ENCODE data around the gene MAML2. TPM values are rescaled to one million over a fixed set of nuclear protein-coding genes. Genes with fewer than 3 reads are reported as not detected.
A peak's percentile ranks its signal among the peaks of the same experiment; 100 is the strongest.

Gene MAML2
- total RNA-seq, 5 donors from 2014 or later (not counting 1 experiment from before 2014, with no cell fraction given), result 30.4 to 66.7 (median 35.1) TPM

DNA sequence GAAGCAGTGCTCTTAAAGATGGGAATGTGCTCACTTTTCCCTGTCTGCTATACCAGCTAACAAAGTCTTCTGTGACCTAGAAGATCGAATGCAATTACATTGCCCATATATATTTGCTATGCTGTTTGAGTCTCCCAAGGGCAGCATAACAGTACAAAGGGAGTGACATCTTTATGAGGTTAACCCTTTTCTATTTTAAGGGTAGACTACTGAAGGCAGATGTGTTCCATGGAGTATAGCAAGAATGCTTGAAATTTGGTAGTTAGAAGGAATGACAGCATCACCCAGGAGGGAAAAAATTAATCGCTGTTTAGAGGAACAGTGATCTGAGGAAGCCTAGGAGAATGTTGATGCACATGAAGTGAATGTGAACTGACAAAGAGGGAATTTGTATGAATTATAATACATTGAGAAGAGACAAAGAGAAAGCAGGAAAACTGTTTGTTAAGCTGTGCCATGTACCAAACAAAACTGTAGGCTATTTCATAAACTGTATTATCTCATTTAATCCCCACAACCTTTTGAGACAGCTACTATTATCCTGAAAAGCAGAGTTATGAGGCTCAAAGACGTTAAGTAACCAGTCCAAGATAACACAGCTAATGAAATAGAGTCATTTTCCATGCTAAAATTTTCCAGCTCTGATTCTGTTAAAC is 13.0 kb downstream of the MAML2 start:
- Histone ChIP-seq H3K36me3 (ENCODE audit: control insufficient read depth in 2 of 2, extremely low read depth in 1 of 2, insufficient read depth in 1 of 2, low read length in 1 of 2) (peaks cover 0 to 5% of the 10 kb centered on the region in 2 donors), H3K4me1 (ENCODE audit: control insufficient read depth in 1 of 2, extremely low read depth in 1 of 2, insufficient read depth in 2 of 2, low read length in 2 of 2) (peaks cover 17 to 34% of the 10 kb centered on the region in 2 experiments), H3K27me3 (replicated peaks in 1 of 2; ENCODE audit: control insufficient read depth in 2 of 2, extremely low read depth in 1 of 2, insufficient read depth in 2 of 2, low read length in 1 of 2) (no peaks in the 10 kb centered on the region), H3K27ac (ENCODE audit: low read length) (no peak overlapping the region), H3K9me3 (no peaks in the 10 kb centered on the region), H3K4me3 (ENCODE audit: control insufficient read depth in 1 of 2, extremely low read depth in 1 of 2, low read length in 1 of 2) (no peak overlapping the region)
- POLR2A ChIA-PET, result interaction anchor here in 1 of 2 donors (0.6 to 0.7 kb wide), 2 partner anchors 8 to 409 kb away, joined by 3 read pairs; no protein-coding TSS in a partner anchor
- CTCF ChIA-PET, result interaction anchor here (0.5 to 4.8 kb wide), 3 partner anchors 12 to 13 kb away, joined by 4 to 22 read pairs (median 5); partner anchors contain the start of gene MAML2 (in 2 of the 2)
- H3K4me1 Mint-ChIP-seq, result peaks cover 82 to 94% (median 83%) of the 10 kb centered on the region in 3 donors
- ATAC-seq (replicated peaks in 1 of 4) (no peak), DNase-seq (no peak)
- H3K27ac Mint-ChIP-seq, result peak overlapping the region in 1 of 2 donors; percentile 24
- WGBS (ENCODE audit: insufficient coverage), result 95% methylated on average over 2 of the region's 3 CpGs
- H3K4me3 Mint-ChIP-seq, result peak overlapping the region in 1 of 3 donors; percentile 47
- peaks cover 45% of the 10 kb centered on the region for H3K36me3 Mint-ChIP-seq
- no peaks in the 10 kb centered on the region for H3K9me3 Mint-ChIP-seq
- H3K27me3 Mint-ChIP-seq, result no peaks in the 10 kb centered on the region

GRCh38 chr11:96329419-96329818 is 13.6 kb downstream of the MAML2 start:
- H3K27me3 Mint-ChIP-seq, result no peaks in the 10 kb centered on the region
- no peak overlapping the region for H3K27ac ChIP-seq (ENCODE audit: low read length)
- no peak overlapping the region for H3K4me3 ChIP-seq (ENCODE audit: control insufficient read depth in 1 of 2, extremely low read depth in 1 of 2, low read length in 1 of 2)
- peaks cover 18 to 29% of the 10 kb centered on the region in 2 experiments for H3K4me1 ChIP-seq (ENCODE audit: control insufficient read depth in 1 of 2, extremely low read depth in 1 of 2, insufficient read depth in 2 of 2, low read length in 2 of 2)
- DNase-seq (no peak), ATAC-seq (replicated peaks in 1 of 4) (no peak)
- no peaks in the 10 kb centered on the region for H3K27me3 ChIP-seq (replicated peaks in 1 of 2; ENCODE audit: control insufficient read depth in 2 of 2, extremely low read depth in 1 of 2, insufficient read depth in 2 of 2, low read length in 1 of 2)
- peaks cover 0 to 5% of the 10 kb centered on the region in 2 donors for H3K36me3 ChIP-seq (ENCODE audit: control insufficient read depth in 2 of 2, extremely low read depth in 1 of 2, insufficient read depth in 1 of 2, low read length in 1 of 2)
- H3K4me3 Mint-ChIP-seq, result peak overlapping the region in 1 of 3 donors; percentile 47
- CTCF ChIA-PET, result interaction anchor here in 1 of 2 donors (4.8 kb wide), 1 partner anchor 14 kb away, joined by 22 read pairs; the partner anchor contains the start of gene MAML2
- POLR2A ChIA-PET, result no interaction called here
- WGBS (ENCODE audit: insufficient coverage), result no CpG with 5 or more reads among the region's 1 CpG
- H3K36me3 Mint-ChIP-seq, result peaks cover 43% of the 10 kb centered on the region
- H3K9me3 Mint-ChIP-seq, result no peaks in the 10 kb centered on the region
- H3K27ac Mint-ChIP-seq, result peak overlapping the region; percentile 26 to 50
- H3K9me3 ChIP-seq, result no peaks in the 10 kb centered on the region
- H3K4me1 Mint-ChIP-seq, result peaks cover 82 to 94% (median 83%) of the 10 kb centered on the region in 3 donors

DNA sequence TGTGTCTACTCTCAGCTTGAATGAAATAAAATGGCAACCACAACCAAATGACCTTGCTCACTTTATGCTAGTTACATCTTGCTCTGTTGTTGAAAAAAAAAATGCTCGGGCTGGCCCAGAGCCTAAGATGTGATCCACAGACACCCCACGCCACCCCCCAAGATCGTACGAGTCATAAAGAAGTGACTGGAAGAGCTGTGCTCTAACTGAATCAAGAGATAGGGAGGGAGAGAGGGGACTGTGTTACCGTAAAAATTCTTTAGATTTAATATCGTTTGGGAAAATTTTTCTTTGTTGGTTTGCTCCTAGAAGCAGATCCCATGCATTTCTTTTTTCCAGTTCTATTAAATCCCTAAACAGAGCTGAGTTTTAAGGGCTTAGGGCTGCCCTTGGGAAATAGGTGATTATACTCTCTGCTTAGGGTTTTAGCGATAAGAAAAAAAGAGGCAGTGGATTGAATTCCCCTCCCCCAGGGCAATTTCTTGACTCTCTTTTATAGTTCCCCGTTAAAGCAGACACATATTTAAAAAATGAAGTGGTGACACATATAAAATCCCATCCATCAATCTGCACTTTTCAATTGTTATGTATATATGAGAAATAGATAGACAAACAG is 14.5 kb downstream of the MAML2 start:
- ATAC-seq (replicated peaks in 1 of 4), result no peak
- no peak overlapping the region for H3K27ac ChIP-seq (ENCODE audit: low read length)
- WGBS (ENCODE audit: insufficient coverage), result 100% methylated on average over 1 of the region's 8 CpGs

GRCh38 chr11:96326959-96327358 is 16.0 kb downstream of the MAML2 start:
- no peak overlapping the region for H3K4me3 ChIP-seq (ENCODE audit: control insufficient read depth in 1 of 2, extremely low read depth in 1 of 2, low read length in 1 of 2)
- POLR2A ChIA-PET, result interaction anchor here in 1 of 2 donors (1.1 kb wide), 1 partner anchor 10 kb away, joined by 3 read pairs; no protein-coding TSS in a partner anchor
- CTCF ChIA-PET, result interaction anchor here in 1 of 2 donors (0.5 kb wide), 1 partner anchor 1841 kb away, joined by 5 read pairs; no protein-coding TSS in a partner anchor
- H3K27ac ChIP-seq (ENCODE audit: low read length), result no peak overlapping the region
- ATAC-seq (replicated peaks in 1 of 4), result no peak
- no peak for DNase-seq
- Mint-ChIP-seq H3K4me1 (peaks cover 82 to 94% (median 83%) of the 10 kb centered on the region in 3 donors), H3K27ac (no peak overlapping the region), H3K4me3 (no peak overlapping the region), H3K36me3 (peaks cover 54% of the 10 kb centered on the region), H3K9me3 (no peaks in the 10 kb centered on the region), H3K27me3 (no peaks in the 10 kb centered on the region)
- no peaks in the 10 kb centered on the region for H3K27me3 ChIP-seq (replicated peaks in 1 of 2; ENCODE audit: control insufficient read depth in 2 of 2, extremely low read depth in 1 of 2, insufficient read depth in 2 of 2, low read length in 1 of 2)
- H3K4me1 ChIP-seq (ENCODE audit: control insufficient read depth in 1 of 2, extremely low read depth in 1 of 2, insufficient read depth in 2 of 2, low read length in 2 of 2), result peaks cover 10 to 12% of the 10 kb centered on the region in 2 experiments
- no peaks in the 10 kb centered on the region for H3K9me3 ChIP-seq
- peaks cover 0 to 5% of the 10 kb centered on the region in 2 donors for H3K36me3 ChIP-seq (ENCODE audit: control insufficient read depth in 2 of 2, extremely low read depth in 1 of 2, insufficient read depth in 1 of 2, low read length in 1 of 2)
- WGBS (ENCODE audit: insufficient coverage), result 90% methylated on average over 4 of the region's 7 CpGs

More for the DNA sequence above, 14.5 kb downstream of the MAML2 start:
- no peak overlapping the region for H3K4me3 Mint-ChIP-seq
- no peaks in the 10 kb centered on the region for H3K27me3 ChIP-seq (replicated peaks in 1 of 2; ENCODE audit: control insufficient read depth in 2 of 2, extremely low read depth in 1 of 2, insufficient read depth in 2 of 2, low read length in 1 of 2)
- no peaks in the 10 kb centered on the region for H3K9me3 ChIP-seq
- no peak overlapping the region for H3K4me3 ChIP-seq (ENCODE audit: control insufficient read depth in 1 of 2, extremely low read depth in 1 of 2, low read length in 1 of 2)
- peaks cover 0 to 5% of the 10 kb centered on the region in 2 donors for H3K36me3 ChIP-seq (ENCODE audit: control insufficient read depth in 2 of 2, extremely low read depth in 1 of 2, insufficient read depth in 1 of 2, low read length in 1 of 2)
- DNase-seq, result no peak
- no peaks in the 10 kb centered on the region for H3K27me3 Mint-ChIP-seq
- peaks cover 18 to 22% of the 10 kb centered on the region in 2 experiments for H3K4me1 ChIP-seq (ENCODE audit: control insufficient read depth in 1 of 2, extremely low read depth in 1 of 2, insufficient read depth in 2 of 2, low read length in 2 of 2)
- H3K9me3 Mint-ChIP-seq, result no peaks in the 10 kb centered on the region
- ChIA-PET CTCF (interaction anchor here in 1 of 2 donors (4.8 kb wide), 1 partner anchor 15 kb away, joined by 22 read pairs; the partner anchor contains the start of gene MAML2), POLR2A (interaction anchor here in 1 of 2 donors (0.6 to 0.7 kb wide), 2 partner anchors 627 to 825 kb away, joined by 3 to 5 read pairs; no protein-coding TSS in a partner anchor)
- peaks cover 84 to 94% (median 84%) of the 10 kb centered on the region in 3 donors for H3K4me1 Mint-ChIP-seq
- H3K27ac Mint-ChIP-seq, result no peak overlapping the region
- H3K36me3 Mint-ChIP-seq, result peaks cover 48% of the 10 kb centered on the region

DNA sequence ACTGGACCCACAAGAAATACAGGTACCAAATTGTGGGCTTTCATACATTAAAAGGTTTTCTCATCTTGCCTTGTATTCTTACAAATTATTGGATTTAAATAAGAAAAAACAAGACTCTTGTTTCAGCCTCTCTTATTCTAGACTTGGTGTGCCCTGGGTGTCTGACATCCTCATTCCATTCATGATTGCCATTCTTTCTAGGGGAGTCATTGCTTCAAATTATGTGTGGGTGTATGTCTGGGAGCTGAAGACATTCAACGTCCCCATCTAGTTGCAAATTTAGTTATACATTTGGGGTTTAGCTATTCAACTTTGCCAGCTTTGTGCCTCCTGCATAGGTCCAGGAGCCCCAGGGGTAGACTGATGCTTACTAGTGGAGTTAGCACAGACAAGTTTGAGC is 18.1 kb downstream of the MAML2 start:
- H3K4me3 Mint-ChIP-seq, result no peak overlapping the region
- peaks cover 62% of the 10 kb centered on the region for H3K36me3 Mint-ChIP-seq
- H3K4me1 ChIP-seq (ENCODE audit: control insufficient read depth in 1 of 2, extremely low read depth in 1 of 2, insufficient read depth in 2 of 2, low read length in 2 of 2), result peaks cover 4 to 7% of the 10 kb centered on the region in 2 experiments
- no peaks in the 10 kb centered on the region for H3K27me3 ChIP-seq (replicated peaks in 1 of 2; ENCODE audit: control insufficient read depth in 2 of 2, extremely low read depth in 1 of 2, insufficient read depth in 2 of 2, low read length in 1 of 2)
- no peak overlapping the region for H3K4me3 ChIP-seq (ENCODE audit: control insufficient read depth in 1 of 2, extremely low read depth in 1 of 2, low read length in 1 of 2)
- no peaks in the 10 kb centered on the region for H3K36me3 ChIP-seq (ENCODE audit: control insufficient read depth in 2 of 2, extremely low read depth in 1 of 2, insufficient read depth in 1 of 2, low read length in 1 of 2)
- peaks cover 86 to 96% (median 87%) of the 10 kb centered on the region in 3 donors for H3K4me1 Mint-ChIP-seq
- ATAC-seq (replicated peaks in 1 of 4) (no peak), DNase-seq (no peak)
- 40% methylated on average over 1 of the region's 1 CpG for WGBS (ENCODE audit: insufficient coverage)
- no peak overlapping the region for H3K27ac ChIP-seq (ENCODE audit: low read length)
- peak overlapping the region in 1 of 2 donors; percentile 52 for H3K27ac Mint-ChIP-seq
- no peaks in the 10 kb centered on the region for H3K9me3 ChIP-seq
- ChIA-PET CTCF (interaction anchor here in 1 of 2 donors (0.6 kb wide), 2 partner anchors 18 to 81 kb away, joined by 3 to 4 read pairs; partner anchors contain the start of gene MAML2), POLR2A (interaction anchor here in 1 of 2 donors (0.6 to 1.1 kb wide), 2 partner anchors 14 to 162 kb away, joined by 3 to 9 read pairs; no protein-coding TSS in a partner anchor)
- no peaks in the 10 kb centered on the region for H3K9me3 Mint-ChIP-seq
- no peaks in the 10 kb centered on the region for H3K27me3 Mint-ChIP-seq

DNA sequence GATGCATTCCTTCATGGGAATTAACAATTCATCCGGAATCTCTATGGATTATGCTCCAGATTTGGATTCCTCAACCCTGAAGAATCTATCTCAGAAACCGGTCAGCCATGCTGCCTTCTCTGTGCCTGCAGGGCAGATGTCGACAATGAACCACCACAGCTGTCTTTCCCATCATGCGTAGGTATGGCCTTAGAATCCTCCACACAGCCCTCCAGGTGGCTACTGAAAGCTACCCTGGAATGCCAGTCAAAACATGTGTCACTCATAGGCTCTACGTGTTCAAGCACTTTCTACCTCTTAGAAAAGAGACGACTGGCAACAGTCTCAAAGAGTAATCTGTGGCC is 19.4 kb downstream of the MAML2 start:
- Histone ChIP-seq H3K4me3 (ENCODE audit: control insufficient read depth in 1 of 2, extremely low read depth in 1 of 2, low read length in 1 of 2) (no peak overlapping the region), H3K27me3 (replicated peaks in 1 of 2; ENCODE audit: control insufficient read depth in 2 of 2, extremely low read depth in 1 of 2, insufficient read depth in 2 of 2, low read length in 1 of 2) (no peaks in the 10 kb centered on the region), H3K4me1 (ENCODE audit: control insufficient read depth in 1 of 2, extremely low read depth in 1 of 2, insufficient read depth in 2 of 2, low read length in 2 of 2) (peaks cover 0 to 10% of the 10 kb centered on the region in 2 experiments), H3K9me3 (no peaks in the 10 kb centered on the region), H3K36me3 (ENCODE audit: control insufficient read depth in 2 of 2, extremely low read depth in 1 of 2, insufficient read depth in 1 of 2, low read length in 1 of 2) (no peaks in the 10 kb centered on the region), H3K27ac (ENCODE audit: low read length) (no peak overlapping the region)
- ATAC-seq (replicated peaks in 1 of 4) (no peak), DNase-seq (no peak)
- POLR2A ChIA-PET, result no interaction called here
- no peaks in the 10 kb centered on the region for H3K27me3 Mint-ChIP-seq
- CTCF ChIA-PET, result no interaction called here
- H3K9me3 Mint-ChIP-seq, result no peaks in the 10 kb centered on the region
- no peak overlapping the region for H3K4me3 Mint-ChIP-seq
- H3K4me1 Mint-ChIP-seq, result peaks cover 86 to 96% (median 87%) of the 10 kb centered on the region in 3 donors
- peak overlapping the region in 1 of 2 donors; percentile 8 for H3K27ac Mint-ChIP-seq
- 97% methylated on average over 6 of the region's 6 CpGs for WGBS (ENCODE audit: insufficient coverage)
- H3K36me3 Mint-ChIP-seq, result peaks cover 63% of the 10 kb centered on the region
